Measurements from ENCODE around the gene PCNA.

GRCh38 chr20:5072756-5073659, 46.8 kb downstream of the PCNA start:
- TF ChIP-seq CTCF (IDR thresholded peaks at IDR 0.05) = no peak
- no peak for TF ChIP-seq EZH2 (IDR thresholded peaks at IDR 0.05)
